ENCODE results near the gene FAM24A.
A peak's percentile ranks its signal among the peaks of the same experiment; 100 is the strongest.
"Not testable (repeated sequence)": the region's sequence is repeated elsewhere in the genome, so short reads cannot be mapped to it uniquely, and the experiment has no call there.

The FAM24A gene

DNA sequence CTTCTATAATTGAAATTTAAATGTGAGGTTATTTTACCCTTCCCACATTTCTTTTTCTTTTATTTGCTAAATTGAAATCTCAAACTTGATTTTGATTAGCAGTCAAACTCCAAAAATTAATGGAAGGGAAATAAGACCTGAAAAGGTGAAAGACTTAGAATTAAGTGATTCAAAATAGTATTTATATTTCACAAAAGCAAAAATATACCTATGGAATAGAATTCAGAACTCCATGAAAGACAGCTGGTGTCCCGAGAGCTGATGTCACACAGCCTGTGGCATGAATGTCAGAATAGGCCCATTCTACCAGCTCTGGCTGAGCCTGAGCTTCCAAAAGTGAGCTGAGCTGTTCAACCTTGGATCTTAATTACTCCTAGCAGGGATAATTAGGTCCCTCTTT, at the start of gene FAM24A:
Gene FAM24A (plus strand): TSS at position 301 of the 400 bp plus-strand sequence. CDS start 1,025 bp downstream, outside the sequence.
- DNase-seq = no peak

- DNase-seq = no peak
These were observed 48.7 kb upstream of the FAM24A start for GRCh38 chr10:122861711-122862161.

- no peak for DNase-seq
These were observed 46.9 kb upstream of the FAM24A start for GRCh38 chr10:122863216-122864193.

GRCh38 chr10:122864194-122864592, 46.2 kb upstream of the FAM24A start:
- no peak for DNase-seq

DNA sequence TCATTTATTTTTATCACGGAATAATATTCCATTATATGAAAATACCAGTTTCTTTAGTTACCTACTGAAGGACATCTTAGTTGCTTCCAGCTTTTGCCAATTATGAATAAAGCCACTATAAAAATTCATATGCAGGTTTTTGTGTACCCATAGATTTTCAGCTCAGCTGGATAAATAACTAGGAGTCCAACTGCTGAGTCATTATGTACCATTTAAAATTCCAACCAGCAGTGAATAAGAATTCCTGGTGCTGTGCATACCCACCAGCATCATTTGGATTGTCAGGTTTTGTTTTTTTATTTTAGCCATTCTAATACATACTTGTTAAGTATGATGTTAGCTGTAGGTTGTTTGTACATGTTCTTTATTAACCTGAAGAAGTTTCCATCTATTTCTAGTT, 45.5 kb upstream of the FAM24A start:
- DNase-seq = no peak

GRCh38 chr10:122866757-122867482, 43.5 kb upstream of the FAM24A start:
- DNase-seq = not testable (repeated sequence)

DNA sequence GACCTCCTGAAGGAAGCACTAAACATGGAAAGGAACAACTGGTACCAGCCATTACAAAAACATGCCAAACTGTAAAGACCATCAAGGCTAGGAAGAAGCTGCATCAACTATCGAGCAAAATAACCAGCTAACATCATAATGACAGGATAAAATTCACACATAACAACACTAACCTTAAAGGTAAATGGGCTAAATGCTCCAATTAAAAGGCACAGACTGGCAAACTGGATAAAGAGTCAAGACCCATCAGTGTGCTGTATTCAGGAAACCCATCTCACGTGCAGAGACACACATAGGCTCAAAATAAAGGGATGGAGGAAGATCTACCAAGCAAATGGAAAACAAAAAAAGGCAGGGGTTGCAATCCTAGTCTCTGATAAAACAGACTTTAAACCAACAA, 41.6 kb upstream of the FAM24A start:
- DNase-seq = not testable (repeated sequence)

- not testable (repeated sequence) for DNase-seq
These were observed 38.5 kb upstream of the FAM24A start for GRCh38 chr10:122871947-122872346.

DNA sequence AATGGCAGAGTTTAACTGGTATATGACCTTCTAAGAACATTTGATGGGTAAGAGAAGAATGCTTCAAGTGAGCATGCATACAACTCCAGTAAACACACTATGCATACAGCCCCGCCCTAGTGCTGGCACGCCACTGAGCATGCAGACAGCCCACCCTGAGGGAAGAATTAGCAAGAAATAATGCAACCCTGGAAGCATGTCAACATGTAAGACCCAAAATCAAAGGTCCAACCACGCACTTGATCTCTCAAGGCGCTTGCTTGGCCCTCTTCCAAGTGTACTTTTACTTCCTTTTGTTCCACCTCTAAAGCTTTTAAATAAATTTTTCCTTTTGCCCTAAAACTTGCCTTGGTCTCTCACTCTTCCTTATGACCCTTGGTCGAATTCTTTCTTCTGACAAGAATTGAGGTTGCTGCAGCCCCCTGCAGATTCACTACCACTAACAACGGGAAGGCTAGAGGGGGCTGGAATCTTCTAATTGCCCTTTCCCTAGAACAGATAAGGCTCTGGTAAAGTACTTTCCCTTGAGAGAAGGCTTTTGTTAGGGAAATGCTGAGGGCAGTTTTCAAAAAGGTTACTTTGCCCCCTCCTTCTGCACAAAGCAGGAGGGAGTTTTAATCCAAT, 34.5 kb upstream of the FAM24A start:
- no peak for DNase-seq

DNA sequence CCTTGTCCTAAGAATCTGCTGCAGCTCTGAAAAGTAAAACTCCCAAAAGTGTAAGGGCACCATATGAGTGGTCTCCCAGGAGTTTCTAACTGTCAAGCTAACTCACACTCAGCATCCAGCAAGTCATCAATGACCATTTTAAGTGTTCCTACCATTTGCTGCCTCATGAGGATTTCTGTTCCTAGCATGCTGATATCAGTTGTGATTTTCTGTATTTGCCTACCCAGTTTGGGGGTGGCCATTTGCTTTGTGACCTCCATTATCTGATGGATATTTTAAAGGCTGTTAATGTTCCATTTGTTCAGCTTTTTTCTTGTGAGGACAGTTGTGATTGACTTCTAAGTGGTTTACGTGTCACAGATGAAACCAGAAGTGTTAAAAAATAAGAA, 33.9 kb upstream of the FAM24A start:
- DNase-seq = no peak

DNA sequence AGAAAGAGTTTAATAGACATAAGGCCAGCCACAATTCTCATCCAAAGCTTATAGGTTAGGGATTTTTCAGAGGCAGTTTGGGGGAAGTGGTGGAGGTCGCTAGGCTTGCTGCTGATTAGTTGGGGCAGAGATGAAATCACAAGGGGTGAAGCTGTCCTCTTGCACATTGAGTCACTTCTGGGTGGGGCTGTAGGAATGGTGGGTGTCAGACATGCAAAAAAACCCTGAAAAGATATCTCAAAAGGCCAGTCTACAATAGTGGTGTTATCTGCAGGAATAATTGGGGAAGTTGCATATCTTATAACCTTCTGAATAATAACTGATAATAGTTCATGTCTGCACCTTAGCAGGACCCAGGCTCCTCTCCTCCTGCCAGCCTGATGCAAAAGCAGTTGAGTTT, 33.1 kb upstream of the FAM24A start:
- DNase-seq = no peak

DNA sequence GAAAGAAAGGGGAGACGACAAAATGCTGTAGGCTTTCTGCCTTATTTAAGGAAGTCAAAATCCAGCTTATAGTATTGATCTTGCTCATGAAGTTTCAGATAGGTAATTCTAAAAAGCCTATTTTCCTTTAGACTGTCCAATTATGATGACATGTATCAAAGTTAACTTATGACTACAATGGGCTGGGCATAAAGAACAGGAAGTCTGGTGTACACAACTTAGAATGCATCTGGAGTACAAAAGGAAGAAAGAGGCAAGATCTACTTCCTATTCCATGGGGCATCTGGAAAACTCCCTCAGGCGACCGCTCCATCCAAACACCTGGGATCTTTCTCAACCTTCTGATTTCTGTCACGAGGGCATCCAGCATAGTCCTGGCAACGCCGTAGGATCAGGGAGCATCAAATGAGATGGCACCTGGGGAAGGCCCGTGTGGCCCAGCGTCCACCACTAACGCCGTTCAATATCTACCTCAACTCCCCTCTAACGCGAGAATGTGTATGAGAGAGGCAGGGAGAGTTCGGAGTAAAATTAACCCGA, 31.5 kb upstream of the FAM24A start:
- DNase-seq = peak; percentile 60

DNA sequence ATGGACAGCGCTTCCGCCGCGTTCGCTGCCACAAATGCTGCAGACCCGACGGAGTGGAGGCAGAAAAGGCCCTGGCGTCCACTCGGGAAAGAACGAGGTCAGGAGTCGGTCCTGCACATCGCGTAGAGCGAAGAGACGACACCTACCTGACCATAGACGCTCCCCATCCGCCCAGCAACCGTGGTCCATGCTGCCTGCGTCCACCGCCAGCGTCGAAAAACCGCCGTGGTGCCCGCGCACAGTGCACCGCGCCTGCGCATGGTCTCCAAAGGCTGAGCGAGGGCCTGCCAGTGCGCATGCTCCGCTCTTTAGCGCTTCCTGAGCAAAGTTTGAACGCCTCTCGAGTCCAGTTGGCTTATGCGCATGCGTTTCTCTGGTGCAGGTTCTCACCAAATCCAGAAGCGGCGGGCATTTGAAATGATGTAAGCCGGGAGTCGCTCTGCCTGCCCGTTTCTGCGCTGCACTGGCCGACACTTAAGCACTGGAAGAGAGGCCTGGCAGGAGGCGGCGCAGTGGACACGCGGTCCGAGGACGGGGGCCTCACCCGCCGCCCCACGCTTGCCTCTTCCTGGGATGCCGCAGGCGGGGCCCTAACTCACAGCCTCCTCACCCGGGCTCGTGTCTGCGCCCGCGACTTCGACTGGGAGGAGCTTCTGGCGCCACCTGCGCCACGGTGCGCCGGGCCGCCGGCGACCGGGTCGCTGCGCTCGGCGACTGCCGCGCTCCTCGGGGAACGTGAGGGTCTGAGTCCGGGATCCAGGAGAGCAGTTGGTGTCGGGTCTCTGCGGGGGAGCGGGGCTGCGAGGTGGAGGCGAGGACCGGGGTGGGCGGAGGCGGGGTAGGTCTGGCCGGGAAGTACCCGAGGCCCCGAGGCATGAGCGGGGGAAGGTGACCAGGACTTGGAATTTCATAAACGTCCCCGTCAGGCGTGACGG, 30.8 kb upstream of the FAM24A start, which contains the start of gene FAM24B:
Gene FAM24B (minus strand): TSS at position 243 of the 935 bp plus-strand sequence. CDS start 29,066 bp downstream, outside the sequence.
- DNase-seq = peak; percentile 96

GRCh38 chr10:122882766-122883165, 27.6 kb upstream of the FAM24A start:
- no peak for DNase-seq

GRCh38 chr10:122884166-122884565, 26.2 kb upstream of the FAM24A start:
- DNase-seq = no peak

DNA sequence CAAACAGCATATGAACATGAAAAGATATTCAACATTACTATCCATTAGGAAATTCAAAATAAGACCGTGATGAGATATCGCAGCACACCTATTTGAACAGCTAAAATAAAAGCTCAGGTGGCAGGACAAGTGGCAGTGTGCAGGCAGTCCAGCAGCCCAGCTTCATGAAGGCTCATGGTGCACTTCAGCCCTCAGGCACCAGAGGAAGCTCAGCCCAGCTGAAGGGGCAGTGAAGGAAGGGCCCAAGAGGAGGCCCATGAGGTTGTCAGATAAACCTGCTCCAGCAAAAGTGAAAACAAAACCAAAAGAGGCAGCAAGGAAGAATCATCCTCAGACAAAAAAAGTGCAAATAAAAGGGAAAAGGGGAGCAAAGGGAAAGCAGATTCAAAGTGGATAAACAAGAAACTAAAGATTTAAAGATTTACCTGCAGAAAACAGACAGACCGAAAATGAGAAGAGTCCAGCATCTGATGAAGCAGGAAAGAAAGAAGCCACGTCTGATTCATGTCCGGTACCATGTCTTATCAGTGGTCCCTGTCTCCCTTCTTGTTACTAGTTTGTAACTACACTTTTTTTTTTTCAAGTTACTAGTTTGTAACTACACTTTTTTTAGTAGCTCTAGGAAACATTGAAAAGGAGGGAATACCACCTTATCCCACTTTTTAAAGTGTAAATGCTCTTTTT, 16.0 kb upstream of the FAM24A start:
- DNase-seq = no peak

DNA sequence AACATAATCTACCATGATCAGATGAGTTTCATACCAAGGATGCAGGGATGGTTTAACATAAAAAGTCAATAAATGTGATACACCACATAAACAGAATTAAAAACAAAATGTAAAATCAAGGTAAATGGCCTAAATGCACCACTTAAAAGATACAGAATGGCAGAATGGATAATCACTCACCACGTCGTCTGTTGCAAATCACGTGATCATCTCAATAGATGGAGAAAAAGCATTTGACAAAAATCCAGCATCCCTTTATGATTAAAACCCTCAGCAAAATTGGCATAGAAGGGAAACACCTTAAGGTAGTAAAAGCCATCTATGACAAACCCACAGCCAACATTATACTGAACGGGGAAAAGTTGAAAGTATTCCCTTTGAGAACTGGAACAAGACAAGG, 6.5 kb upstream of the FAM24A start:
- DNase-seq = not testable (repeated sequence)

DNA sequence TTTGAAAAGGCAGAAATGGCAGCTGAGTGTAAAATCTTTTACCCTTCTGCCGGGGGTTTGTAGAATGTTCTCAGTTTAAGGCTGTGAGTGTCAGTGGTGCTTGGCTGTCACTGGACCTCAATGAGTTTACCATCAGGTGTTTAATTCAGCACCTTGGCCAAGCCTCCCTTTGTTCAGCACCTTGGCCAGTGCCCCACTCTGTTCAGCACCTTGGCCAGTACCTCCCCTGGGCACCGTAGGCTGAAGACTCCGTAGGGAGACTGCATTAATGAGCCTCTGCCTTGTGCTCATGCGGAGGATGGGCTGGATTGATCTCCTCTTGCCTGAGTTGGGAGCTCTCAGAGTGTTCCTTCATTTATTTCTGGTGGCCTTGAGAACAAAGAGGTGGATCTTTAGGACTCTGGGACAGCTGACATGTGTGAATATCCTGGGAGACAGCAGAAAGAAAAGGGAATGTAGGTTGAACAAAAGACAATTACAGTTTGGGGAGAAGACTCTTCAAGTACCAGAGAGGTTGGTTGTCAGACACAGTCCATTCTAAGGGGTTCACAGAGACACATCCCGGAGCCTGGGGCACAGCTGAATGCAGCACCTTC, 1.6 kb downstream of the FAM24A start:
- DNase-seq = no peak

- no peak for DNase-seq
These were observed 5.3 kb downstream of the FAM24A start for GRCh38 chr10:122915700-122916099.

DNA sequence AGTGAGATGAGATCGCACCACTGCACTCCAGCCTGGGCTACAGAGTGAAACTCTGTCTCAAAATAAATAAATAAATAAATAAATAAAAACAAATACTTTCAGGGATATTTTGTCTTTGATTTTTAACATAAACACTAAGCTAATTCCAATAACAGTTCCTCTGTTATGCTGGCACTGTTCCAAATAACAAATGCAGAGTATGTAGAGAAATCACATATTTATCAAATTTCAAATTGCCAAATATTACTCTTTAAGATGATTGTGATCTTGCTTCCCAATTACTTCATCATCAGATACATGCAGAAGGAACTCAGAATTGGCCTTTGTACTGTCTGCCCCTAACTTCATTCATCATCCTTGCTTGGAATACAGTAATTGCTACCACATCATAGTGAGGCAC, 19.7 kb downstream of the FAM24A start:
- DNase-seq = no peak

Data from NCI-H1092 treated with DMSO at 0.1 percent for 48 hours (cell line).